Psoas muscle (tissue), 8 donors: ENCODE data around the gene SET. TPM values are rescaled to one million over a fixed set of nuclear protein-coding genes. Genes with fewer than 3 reads are reported as not detected.

Experiments used
- ATAC-seq, 4 donors: fragments of 200-7000 bp; cut with Tn5 transposase; one replicate each; pipeline ENCODE4 v1.9.1; 2020; ENCODE audit warnings: moderate library complexity in 3 of 4, mild to moderate bottlenecking in 2 of 4
- DNase-seq, 2 donors: peaks; one replicate each; pipeline ENCODE4 v3.0.0-alpha.2; 2020
- H3K27ac ChIP-seq: fragments of 200-600 bp; one replicate; pipeline ENCODE4 v1.8.0; 2022
- H3K27me3 ChIP-seq, 3 donors: fragments of 200-600 bp in 1 of 3; one replicate each; pipeline versions ENCODE4 v1.6.1 to v1.8.0; 2013 to 2022; ENCODE audit warnings: low read length in 2 of 3, mild to moderate bottlenecking in 2 of 3, moderate library complexity in 1 of 3; ENCODE audit not compliant: insufficient read depth in 3 of 3
- H3K36me3 ChIP-seq, 2 donors: fragments of 200-600 bp in 1 of 2; one replicate each; pipeline versions ENCODE4 v1.6.1 to v1.8.0; 2013 to 2022; ENCODE audit warnings: low read depth in 1 of 2, mild to moderate bottlenecking in 1 of 2, moderate library complexity in 1 of 2; ENCODE audit not compliant: insufficient read depth in 1 of 2
- H3K4me1 ChIP-seq: fragments of 200-600 bp; one replicate; pipeline ENCODE4 v1.8.0; 2022
- H3K4me3 ChIP-seq: fragments of 200-600 bp; one replicate; pipeline ENCODE4 v1.8.0; 2022; ENCODE audit warnings: mild to moderate bottlenecking
- H3K9me3 ChIP-seq: fragments of 200-600 bp; one replicate; pipeline ENCODE4 v1.8.0; 2022
- WGBS, 3 donors: extraction: QIAGEN DNeasy Blood & Tissue Kit; methylation state at CpG; one replicate each; pipeline versions ENCODE4 v1.1.6 to v1.1.7; 2013; 5-methylcytosine and 5-hydroxymethylcytosine counted together
- intact Hi-C, 2 donors: fragments of 100-400 bp; cut with DNase I; formaldehyde crosslinking; loops; one replicate each; pipeline versions ENCODE4 v1.11.0 to v1.14.2; 2022
- polyA plus RNA-seq, 3 donors: library from polyadenylated mRNA; stranded (reverse); fragments of 200-250 nt; gene quantifications; one replicate each; pipeline ENCODE4 v1.2.3, GENCODE V29; 2013
- total RNA-seq, 4 donors: library from RNA; stranded (reverse); fragmentation: NEBNext Ultra II Directional in 2 of 4; extraction: Animal tissue kit (Norgen Biotek cat#: 25700) in 2 of 4; gene quantifications; one replicate each; pipeline versions ENCODE4 v1.2.1 to v1.2.4, GENCODE V29; 2021 to 2023
- TF ChIP-seq, protein P1 (sequence below): fragments of 200-600 bp; IDR thresholded peaks from one replicate; pipeline ENCODE4 v1.8.0; 2022; ENCODE audit warnings: antibody characterized with exemption
- donor health status: healthy with polysubstance abuse.
- donor health status: DM: no; HTN: no; CAD: no; lungs with moderate emphysema.
- donor health status: Bipolar disorder and iron deficiency.
- donor health status: healthy.
- donor health status: DM: yes; HTN: yes; CAD: no.
- donor health status: DM: no; HTN: no; CAD: no.
- donor health status: DM: no; HTN: no; CAD: no.
- donor health status: DM: yes; HTN: yes; CAD: no.

Gene SET
- total and polyA plus RNA-seq, 7 donors = 141 to 283 (median 228) TPM

DNA sequence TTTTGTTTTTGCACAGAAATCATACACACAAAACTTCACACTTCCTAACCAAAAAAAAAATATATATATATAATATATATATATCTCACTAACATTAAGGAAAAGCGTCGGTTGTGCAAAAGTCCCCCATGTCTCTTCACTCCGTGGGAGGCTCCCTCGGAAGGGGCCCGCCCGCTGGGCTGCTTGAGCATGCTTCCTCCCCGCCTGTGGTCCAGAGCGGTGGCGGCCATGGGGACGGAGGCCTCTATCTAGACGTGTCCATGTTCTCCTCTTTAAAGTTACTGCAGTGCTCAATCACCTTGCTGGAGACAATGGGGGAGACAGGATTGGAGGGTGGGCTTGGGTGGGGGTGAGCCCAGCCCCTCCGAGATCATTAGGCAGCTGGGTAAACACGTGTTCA is 42.1 kb downstream of the SET start:
- Histone ChIP-seq H3K27me3 (no peaks in the 10 kb centered on the region), H3K4me1 (no peaks in the 10 kb centered on the region), H3K4me3 (no peak overlapping the region), H3K27ac (no peak overlapping the region), H3K9me3 (no peaks in the 10 kb centered on the region), H3K36me3 (peaks cover 0 to 50% of the 10 kb centered on the region in 2 donors)
- 84 to 86% (median 85%) methylated on average over 13 of the region's 13 CpGs for WGBS, 3 donors
- no peak for DNase-seq
- TF ChIP-seq, protein P1, sequence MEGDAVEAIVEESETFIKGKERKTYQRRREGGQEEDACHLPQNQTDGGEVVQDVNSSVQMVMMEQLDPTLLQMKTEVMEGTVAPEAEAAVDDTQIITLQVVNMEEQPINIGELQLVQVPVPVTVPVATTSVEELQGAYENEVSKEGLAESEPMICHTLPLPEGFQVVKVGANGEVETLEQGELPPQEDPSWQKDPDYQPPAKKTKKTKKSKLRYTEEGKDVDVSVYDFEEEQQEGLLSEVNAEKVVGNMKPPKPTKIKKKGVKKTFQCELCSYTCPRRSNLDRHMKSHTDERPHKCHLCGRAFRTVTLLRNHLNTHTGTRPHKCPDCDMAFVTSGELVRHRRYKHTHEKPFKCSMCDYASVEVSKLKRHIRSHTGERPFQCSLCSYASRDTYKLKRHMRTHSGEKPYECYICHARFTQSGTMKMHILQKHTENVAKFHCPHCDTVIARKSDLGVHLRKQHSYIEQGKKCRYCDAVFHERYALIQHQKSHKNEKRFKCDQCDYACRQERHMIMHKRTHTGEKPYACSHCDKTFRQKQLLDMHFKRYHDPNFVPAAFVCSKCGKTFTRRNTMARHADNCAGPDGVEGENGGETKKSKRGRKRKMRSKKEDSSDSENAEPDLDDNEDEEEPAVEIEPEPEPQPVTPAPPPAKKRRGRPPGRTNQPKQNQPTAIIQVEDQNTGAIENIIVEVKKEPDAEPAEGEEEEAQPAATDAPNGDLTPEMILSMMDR = no peak
- no peak for ATAC-seq
- intact Hi-C loops = no loop called here

DNA sequence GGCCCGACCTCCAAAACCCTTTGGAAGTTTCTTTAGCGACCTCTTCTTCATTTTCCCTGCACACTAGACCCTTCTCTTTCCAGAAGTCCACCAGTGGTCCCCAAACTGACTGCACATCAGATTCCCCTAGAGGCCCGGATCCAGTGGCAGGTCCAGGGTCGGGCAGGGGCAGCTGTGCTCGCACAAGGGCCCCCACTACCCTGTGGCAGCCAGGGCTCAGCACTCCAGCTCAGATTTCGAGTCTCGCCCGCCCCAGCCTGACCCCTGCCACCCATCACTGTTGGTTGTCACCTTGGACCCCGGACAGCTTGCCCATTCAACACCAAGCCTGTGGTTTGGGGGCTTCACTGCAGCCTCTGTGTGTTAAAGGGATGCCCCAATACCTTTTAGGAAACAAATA is 42.7 kb downstream of the SET start:
- no peak overlapping the region for H3K27ac ChIP-seq
- H3K9me3 ChIP-seq = no peaks in the 10 kb centered on the region
- intact Hi-C loops = no loop called here
- WGBS, 3 donors = 68 to 89% (median 76%) methylated on average over 9 of the region's 9 CpGs
- H3K36me3 ChIP-seq = peaks cover 0 to 53% of the 10 kb centered on the region in 2 donors
- TF ChIP-seq, protein P1 = no peak
- ATAC-seq = no peak
- no peaks in the 10 kb centered on the region for H3K4me1 ChIP-seq
- DNase-seq = no peak
- H3K4me3 ChIP-seq = no peak overlapping the region
- no peaks in the 10 kb centered on the region for H3K27me3 ChIP-seq

DNA sequence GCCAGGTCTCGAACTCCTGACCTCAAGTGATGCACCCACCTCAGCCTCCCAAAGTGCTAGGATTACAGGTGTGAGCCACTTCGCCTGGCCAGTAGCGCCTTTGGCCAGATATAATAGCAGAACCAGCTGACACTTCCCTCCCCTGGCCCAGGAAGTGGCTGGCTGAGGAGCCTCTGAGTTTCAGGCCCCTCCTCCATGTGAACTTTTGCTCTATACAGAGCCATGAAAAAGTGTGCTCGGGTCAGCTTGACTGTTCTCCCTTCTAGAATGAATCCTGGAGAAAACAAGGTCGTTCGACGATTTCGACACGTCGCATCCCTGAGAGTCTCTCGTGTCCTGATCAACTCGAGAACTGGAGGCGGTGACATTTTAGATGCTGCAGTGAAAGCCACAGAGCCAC is 43.6 kb downstream of the SET start:
- WGBS, 3 donors = 80 to 87% (median 85%) methylated on average over 13 of the region's 13 CpGs
- H3K36me3 ChIP-seq = peaks cover 0 to 62% of the 10 kb centered on the region in 2 donors
- H3K27me3 ChIP-seq = no peaks in the 10 kb centered on the region
- H3K9me3 ChIP-seq = no peaks in the 10 kb centered on the region
- TF ChIP-seq, protein P1 = no peak
- H3K4me3 ChIP-seq = no peak overlapping the region
- intact Hi-C loops = no loop called here
- no peaks in the 10 kb centered on the region for H3K4me1 ChIP-seq
- no peak overlapping the region for H3K27ac ChIP-seq
- ATAC-seq (no peak), DNase-seq (no peak)

DNA sequence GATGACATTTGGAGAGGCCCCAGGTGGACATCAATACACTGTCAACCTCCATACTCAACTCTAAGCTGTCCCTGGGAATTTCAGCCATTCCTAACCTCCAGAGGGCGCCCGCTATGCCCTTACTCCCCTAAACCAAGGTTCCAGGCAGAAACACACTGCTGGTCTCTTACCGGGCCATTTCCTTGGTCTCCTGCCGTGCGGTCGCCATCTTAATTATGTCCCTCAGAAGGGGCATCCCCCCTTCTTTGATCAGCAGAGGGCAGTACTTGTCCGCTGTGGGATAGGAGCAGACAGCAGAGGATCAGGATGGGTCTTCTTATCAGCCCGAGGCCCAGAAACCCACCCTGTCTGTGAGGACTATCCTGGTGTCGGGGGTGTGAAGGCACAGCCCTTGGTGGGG is 44.2 kb downstream of the SET start:
- DNase-seq = peak in 1 of 2 donors; percentile 57
- Histone ChIP-seq H3K36me3 (peaks cover 0 to 64% of the 10 kb centered on the region in 2 donors), H3K4me3 (no peak overlapping the region), H3K27me3 (no peaks in the 10 kb centered on the region), H3K27ac (no peak overlapping the region), H3K9me3 (no peaks in the 10 kb centered on the region), H3K4me1 (no peaks in the 10 kb centered on the region)
- peak; percentile 58 to 75 (median 67) for ATAC-seq
- intact Hi-C loops = no loop called here
- TF ChIP-seq, protein P1 = peak; percentile 50
- 37 to 44% (median 43%) methylated on average over 9 of the region's 9 CpGs for WGBS, 3 donors

DNA sequence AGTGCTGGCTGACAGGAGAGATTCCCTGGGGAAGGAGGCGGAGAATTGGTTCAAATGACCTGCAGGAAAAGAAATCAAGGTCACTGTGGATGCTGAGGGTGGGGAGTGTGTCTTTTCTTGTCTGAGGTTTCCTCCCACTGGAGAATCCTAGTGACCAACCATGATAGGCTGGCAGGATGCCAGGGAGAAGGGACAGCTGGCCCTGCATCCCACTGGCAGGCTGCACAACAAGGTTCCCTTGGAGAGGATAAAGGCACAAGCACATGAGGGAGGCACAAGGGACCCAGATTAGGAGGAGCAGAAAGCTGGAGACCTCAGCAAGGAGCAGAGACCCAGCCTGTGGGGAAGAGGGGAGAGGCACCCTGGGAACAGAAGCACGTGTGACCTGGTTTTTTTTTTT is 46.4 kb downstream of the SET start:
- Histone ChIP-seq H3K4me3 (no peak overlapping the region), H3K27me3 (no peaks in the 10 kb centered on the region), H3K4me1 (no peaks in the 10 kb centered on the region), H3K9me3 (no peaks in the 10 kb centered on the region), H3K27ac (no peak overlapping the region), H3K36me3 (peaks cover 0 to 78% of the 10 kb centered on the region in 2 donors)
- DNase-seq (no peak), ATAC-seq (peak in 3 of 4 donors; percentile 23 to 42 (median 34))
- intact Hi-C loops = no loop called here
- 73 to 83% (median 79%) methylated on average over 1 to 2 of the region's 2 CpGs for WGBS, 3 donors
- TF ChIP-seq, protein P1 = no peak
